Epithelial cell of prostate (primary cell): Measurements from ENCODE around the gene KIAA0825.
A peak's percentile ranks its signal among the peaks of the same experiment; 100 is the strongest.
"Not testable (repeated sequence)": the region's sequence is repeated elsewhere in the genome, so short reads cannot be mapped to it uniquely, and the experiment has no call there.

Experiments
- DNase-seq: peaks from one replicate; pipeline ENCODE4 v3.0.0-alpha.2; 2011; ENCODE audit warnings: low read depth, low spot score
- H3K27ac ChIP-seq: fragments of 450-650 bp; 2 replicates; pipeline ENCODE4 v1.5.1; 2017; ENCODE audit warnings: mild to moderate bottlenecking

The KIAA0825 gene

GRCh38 chr5:94391996-94392395, 226.4 kb downstream of the KIAA0825 start:
- DNase-seq, result no peak
- no peak overlapping the region for H3K27ac ChIP-seq

DNA sequence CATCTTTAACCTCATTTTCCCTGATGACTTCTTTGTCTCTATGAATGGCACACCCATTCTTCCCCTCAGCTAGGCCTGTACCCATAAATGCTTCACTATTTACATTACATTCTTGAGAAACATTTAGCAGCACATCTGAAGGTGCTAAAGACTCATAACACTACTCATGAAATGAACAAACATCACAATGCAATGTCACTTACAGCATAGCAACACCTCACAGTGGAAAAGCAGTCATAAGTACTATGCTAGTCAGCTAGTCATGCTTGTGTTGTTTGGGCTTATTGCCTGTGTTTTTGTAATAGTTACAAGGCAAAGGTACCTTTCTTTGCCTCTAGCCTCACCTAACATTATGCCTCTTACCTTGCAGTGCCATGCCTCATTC, 228.9 kb downstream of the KIAA0825 start:
- H3K27ac ChIP-seq, result no peak overlapping the region
- DNase-seq, result no peak

GRCh38 chr5:94388773-94389514, 229.5 kb downstream of the KIAA0825 start:
- no peak overlapping the region for H3K27ac ChIP-seq
- DNase-seq, result no peak

DNA sequence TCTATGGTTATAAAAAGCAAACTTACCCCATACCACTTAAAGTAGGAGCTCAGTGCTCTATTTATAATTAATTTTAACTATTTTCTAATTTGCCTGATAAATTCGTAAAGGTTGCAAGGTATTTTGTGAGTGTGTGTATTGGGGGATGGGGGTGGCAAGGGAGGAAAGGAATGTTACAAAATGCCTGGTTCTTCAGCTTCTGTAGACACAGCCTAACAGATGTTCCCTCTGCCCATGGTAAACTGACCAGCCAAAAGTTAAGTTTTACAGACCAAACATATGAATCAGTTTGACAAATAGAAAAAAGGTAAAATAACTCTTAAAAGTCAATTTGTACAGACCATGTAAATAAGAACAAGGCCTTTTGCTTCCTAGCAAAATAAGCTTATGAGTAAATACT, 232.6 kb downstream of the KIAA0825 start:
- H3K27ac ChIP-seq, result no peak overlapping the region
- DNase-seq, result no peak

DNA sequence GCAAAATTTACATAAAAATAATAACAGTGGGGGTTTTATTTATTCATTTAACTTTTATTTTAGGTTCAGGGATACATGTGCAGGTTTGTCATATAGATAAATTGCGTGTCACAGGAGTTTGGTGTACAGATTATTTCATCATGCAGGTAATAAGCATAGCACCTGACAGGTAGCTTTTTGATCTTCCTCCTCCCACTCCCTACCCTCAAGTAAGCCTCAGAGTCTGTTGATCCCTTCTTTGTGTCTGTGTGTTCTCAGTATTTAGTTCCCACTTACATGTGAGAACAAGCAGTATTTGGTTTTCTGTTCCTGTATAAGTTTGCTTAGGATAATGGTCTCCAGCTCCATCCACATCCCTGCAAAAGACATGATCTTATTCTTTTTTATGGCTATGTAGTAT, 240.3 kb downstream of the KIAA0825 start:
- H3K27ac ChIP-seq, result no peak overlapping the region
- DNase-seq, result no peak

GRCh38 chr5:94376672-94377345, 241.6 kb downstream of the KIAA0825 start:
- no peak overlapping the region for H3K27ac ChIP-seq
- no peak for DNase-seq

DNA sequence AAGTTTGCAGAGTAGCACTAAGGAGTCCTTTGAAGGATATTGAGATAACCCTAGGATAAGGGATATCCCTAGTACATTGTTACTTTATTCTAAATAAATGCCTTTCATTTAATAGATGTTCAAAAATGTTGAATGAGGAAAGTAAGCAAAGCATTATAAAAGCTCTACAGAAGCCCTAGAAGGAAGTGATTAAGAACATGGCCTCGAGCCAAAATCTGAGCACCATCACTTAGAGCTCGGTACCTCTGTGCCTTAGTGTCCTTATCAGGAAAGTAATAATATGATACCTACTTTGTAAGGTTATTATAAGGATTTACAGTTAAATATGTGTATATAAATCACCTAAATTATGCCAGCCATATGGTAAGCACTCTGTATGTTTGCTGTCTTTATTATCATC, 242.6 kb downstream of the KIAA0825 start:
- no peak for DNase-seq
- no peak overlapping the region for H3K27ac ChIP-seq

DNA sequence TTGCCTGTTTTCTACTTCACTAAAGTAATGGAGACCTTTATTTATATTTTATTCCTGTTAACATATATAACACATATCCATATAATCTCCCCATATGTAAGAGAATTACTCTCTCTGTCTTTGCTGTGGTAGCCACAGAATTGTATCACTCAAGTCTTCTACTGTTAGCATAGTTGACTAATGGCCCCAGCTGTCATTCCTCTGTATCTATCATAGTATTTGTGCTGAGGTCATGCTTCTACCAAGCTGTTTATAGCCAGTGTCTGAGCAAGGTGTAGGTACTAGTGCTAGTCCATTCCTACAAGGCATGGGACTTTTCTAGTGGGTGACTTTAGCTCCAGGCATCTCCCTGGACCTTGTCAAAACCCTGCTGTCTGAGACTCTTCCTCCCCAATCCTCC, 244.1 kb downstream of the KIAA0825 start:
- H3K27ac ChIP-seq, result no peak overlapping the region
- DNase-seq, result no peak

GRCh38 chr5:94367900-94368299, 250.5 kb downstream of the KIAA0825 start:
- DNase-seq, result no peak
- peak overlapping the region; percentile 93 for H3K27ac ChIP-seq

- DNase-seq, result peak; percentile 36
- H3K27ac ChIP-seq, result peak overlapping the region; percentile 93
Measured at GRCh38 chr5:94366811-94367210, 251.6 kb downstream of the KIAA0825 start.

DNA sequence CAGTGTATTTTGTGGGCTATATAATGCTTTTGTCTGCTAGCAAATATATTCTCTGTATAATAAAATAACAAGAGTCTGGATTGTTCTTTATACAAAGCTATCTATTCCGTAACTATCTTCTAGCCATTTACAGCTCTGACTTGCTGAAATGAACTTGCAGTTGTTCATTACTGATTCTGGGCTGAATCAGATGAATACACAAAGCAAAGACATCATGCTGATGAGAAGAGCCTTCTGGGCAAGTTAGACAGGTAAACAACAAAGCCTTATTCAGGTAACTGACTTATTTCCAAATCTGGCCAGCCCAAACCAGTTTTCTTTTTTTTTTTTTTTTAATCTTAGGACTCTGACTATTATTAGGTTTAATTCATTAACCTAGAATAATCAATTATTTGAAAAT, 255.5 kb downstream of the KIAA0825 start:
- DNase-seq, result peak; percentile 53
- peak overlapping the region; percentile 61 for H3K27ac ChIP-seq

- peak overlapping the region; percentile 61 for H3K27ac ChIP-seq
- DNase-seq, result peak; percentile 36
Measured at GRCh38 chr5:94361832-94362796, 256.3 kb downstream of the KIAA0825 start.

DNA sequence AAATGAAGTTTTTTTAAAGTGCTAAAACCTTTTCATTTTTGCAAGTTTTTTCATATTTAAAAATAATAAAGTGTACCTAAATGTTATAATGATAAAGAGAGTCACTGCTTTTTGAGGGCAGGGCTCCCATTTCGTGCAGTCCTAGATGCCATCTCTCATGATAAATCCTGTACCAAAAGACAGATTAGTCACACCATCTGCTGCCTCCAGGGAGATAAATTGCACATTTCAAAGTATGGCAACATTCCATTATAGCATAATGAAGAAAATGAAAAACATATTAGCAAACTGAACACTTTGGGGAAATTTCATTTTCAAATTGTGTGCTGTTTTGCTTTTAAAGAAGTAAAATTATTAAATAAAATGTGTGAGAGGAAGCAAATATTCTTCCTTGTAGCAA, 257.2 kb downstream of the KIAA0825 start:
- H3K27ac ChIP-seq, result no peak overlapping the region
- DNase-seq, result no peak

DNA sequence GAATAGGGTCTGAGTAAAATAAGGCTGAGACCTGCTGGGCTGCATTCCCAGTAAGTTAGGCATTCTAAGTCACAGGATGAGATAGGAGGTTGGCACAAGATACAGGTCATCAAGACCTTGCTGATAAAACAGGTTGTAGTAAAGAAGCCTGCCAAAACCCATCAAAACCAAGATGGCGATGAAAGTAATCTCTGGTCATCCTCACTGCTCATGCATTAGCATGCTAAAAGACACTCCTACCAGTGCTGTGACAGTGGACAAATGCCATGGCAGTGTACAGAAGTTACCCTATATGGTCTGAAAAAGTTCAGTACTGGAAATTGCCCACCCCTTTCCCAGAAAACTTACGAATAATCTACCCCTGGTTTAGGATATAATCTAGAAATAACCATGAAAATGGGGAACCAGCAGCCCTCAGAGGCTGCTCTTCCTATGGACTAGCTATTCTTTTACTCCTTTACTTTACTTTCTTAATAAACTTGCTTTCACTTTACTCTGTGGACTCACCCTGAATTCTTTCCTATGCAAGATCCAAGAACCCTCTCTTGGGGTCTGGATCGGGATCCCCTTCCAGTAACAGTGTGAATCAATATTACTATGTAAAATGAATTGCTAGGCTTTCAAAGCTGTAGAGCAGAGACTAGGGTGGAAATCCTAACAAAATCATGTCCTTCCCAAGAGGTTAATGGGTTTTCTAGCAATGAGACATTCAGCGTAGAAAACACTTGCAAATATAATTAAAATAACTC, 257.8 kb downstream of the KIAA0825 start:
- H3K27ac ChIP-seq, result no peak overlapping the region
- no peak for DNase-seq

- no peak for DNase-seq
- H3K27ac ChIP-seq, result no peak overlapping the region
Measured at GRCh38 chr5:94359880-94360279, 258.5 kb downstream of the KIAA0825 start.

- no peak for DNase-seq
- H3K27ac ChIP-seq, result no peak overlapping the region
Measured at GRCh38 chr5:94355811-94356210, 262.6 kb downstream of the KIAA0825 start.

GRCh38 chr5:94354837-94355485, 263.4 kb downstream of the KIAA0825 start:
- DNase-seq, H3K27ac ChIP-seq: not testable (repeated sequence)

DNA sequence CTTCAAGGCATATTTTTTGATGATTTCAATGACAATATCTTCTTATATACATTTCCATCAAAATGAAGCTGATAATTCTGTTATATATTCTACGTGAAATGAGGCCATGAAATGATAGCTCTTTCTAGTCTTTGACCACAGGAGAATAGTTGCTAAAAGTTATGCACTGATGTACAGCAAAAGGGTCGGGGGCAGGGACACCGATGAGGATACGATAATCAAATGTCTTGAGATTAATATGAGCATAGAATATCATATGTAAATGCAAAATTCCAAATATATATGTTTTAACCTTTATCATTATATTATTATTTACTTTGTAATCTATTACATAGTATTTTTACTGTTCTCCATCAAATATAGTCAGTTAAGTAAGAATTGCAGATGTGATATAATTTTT, 264.8 kb downstream of the KIAA0825 start:
- no peak for DNase-seq
- H3K27ac ChIP-seq, result no peak overlapping the region

DNA sequence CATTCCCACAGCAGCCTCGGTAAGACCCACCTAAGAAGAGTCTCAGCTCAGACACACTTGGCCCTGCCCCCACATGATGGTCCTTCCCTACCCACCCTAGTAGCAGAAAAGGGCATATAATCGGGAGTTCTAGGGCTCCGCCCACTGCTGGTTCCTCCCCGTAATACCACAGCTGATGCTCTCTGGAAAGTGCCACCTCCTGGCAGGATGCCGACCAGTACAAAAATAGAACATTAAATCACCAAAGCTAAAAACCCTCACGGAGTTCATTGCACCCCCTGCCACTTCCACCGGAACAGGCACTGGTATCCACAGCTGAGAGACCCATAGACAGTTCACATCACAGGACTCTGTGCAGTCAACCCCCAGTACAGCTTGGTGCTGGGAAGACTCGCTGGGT, 271.3 kb downstream of the KIAA0825 start:
- no peak for DNase-seq
- no peak overlapping the region for H3K27ac ChIP-seq

DNA sequence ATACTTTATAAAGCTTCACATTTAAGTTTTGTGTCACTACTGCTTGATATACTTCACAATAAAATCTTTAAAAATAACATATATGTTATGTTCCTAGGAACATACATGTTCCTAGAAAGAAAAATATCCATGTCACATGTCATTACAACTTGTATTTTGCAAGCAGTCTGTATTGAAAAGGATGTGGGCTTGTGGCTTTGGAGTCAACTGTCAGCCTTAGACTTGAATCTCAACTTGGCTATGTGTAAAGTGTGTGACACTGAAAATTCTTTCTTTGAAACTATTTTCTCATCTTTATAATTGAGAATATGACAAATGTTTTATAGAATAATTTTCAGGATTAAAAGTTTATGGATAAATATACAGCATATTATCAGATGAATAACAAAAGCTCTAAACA, 273.1 kb downstream of the KIAA0825 start:
- no peak for DNase-seq
- H3K27ac ChIP-seq, result no peak overlapping the region
